Esophagus squamous epithelium (tissue), 4 donors: ENCODE results near the gene KLRG1.

Source experiments
- CTCF ChIP-seq, 6 experiments: fragments of 450-650 bp in 4 of 6; fragments of 200-600 bp in 2 of 6; sonication (generic) in 2 of 6; IDR thresholded peaks; one replicate each; pipeline ENCODE4 v1.5.1; 2016 to 2019; ENCODE audit warnings: antibody characterized with exemption in 6 of 6, mild to moderate bottlenecking in 4 of 6, moderate library complexity in 4 of 6
- POLR2A ChIP-seq, 4 donors: fragments of 450-650 bp; IDR thresholded peaks; one replicate each; pipeline ENCODE4 v1.6.1; 2017; ENCODE audit warnings: antibody characterized with exemption in 4 of 4, mild to moderate bottlenecking in 4 of 4, moderate library complexity in 3 of 4

- no peak for TF ChIP-seq CTCF (IDR thresholded peaks at IDR 0.05)
- no peak for TF ChIP-seq POLR2A (IDR thresholded peaks at IDR 0.05)
Observed at GRCh38 chr12:8987163-8987562, 2.2 kb upstream of the KLRG1 start.
